Activated naive CD4-positive, alpha-beta T cell treated with anti-CD3 and anti-CD28 coated beads for 36 hours (primary cell): ENCODE measurements around the gene LYPD6B. TPM values are rescaled to one million over a fixed set of nuclear protein-coding genes. Genes with fewer than 3 reads are reported as not detected.

Experiments used
- CTCF ChIA-PET: fragments of 350-600 bp; sonication (Branson Sonifier 250); formaldehyde crosslinking; loops from one replicate; lab custom pipeline; 2021; ENCODE audit warnings: antibody characterized with exemption; lab: Charles Lee
- DNase-seq: peaks from one replicate; pipeline ENCODE4 v3.0.0-alpha.2; 2020
- H3K27ac Mint-ChIP-seq: one replicate; pipeline ENCODE4 v1.8.0; 2021; ENCODE audit warnings: mild to moderate bottlenecking, mixed read lengths
- H3K27me3 Mint-ChIP-seq: one replicate; pipeline ENCODE4 v1.8.0; 2021; ENCODE audit warnings: low read depth, mixed read lengths
- H3K36me3 Mint-ChIP-seq: one replicate; pipeline ENCODE4 v1.8.0; 2021; ENCODE audit warnings: low read depth, mixed read lengths
- H3K4me1 Mint-ChIP-seq: one replicate; pipeline ENCODE4 v1.8.0; 2021; ENCODE audit warnings: low read depth, mixed read lengths
- H3K4me3 Mint-ChIP-seq: one replicate; pipeline ENCODE4 v1.8.0; 2021; ENCODE audit warnings: mild to moderate bottlenecking, moderate library complexity, mixed read lengths
- H3K9me3 Mint-ChIP-seq: one replicate; pipeline ENCODE4 v1.8.0; 2021; ENCODE audit warnings: mixed read lengths
- intact Hi-C: fragments of 100-400 bp; cut with micrococcal nuclease; formaldehyde crosslinking; loops from one replicate; pipeline ENCODE4 v1.15.1; 2023
- total RNA-seq, 2 experiments: library from RNA; stranded (reverse); gene quantifications; one replicate each; pipeline ENCODE4 v1.2.3, GENCODE V29; 2021

The LYPD6B gene
- total RNA-seq, 2 experiments from 2014 or later = not detected

GRCh38 chr2:149001496-149001895 lies 37.0 kb upstream of the LYPD6B start:
- intact Hi-C loops = no loop called here
- Mint-ChIP-seq H3K36me3 (peaks cover 13% of the 10 kb centered on the region), H3K4me1 (peaks cover 17% of the 10 kb centered on the region), H3K4me3 (no peak overlapping the region), H3K27ac (no peak overlapping the region), H3K27me3 (no peaks in the 10 kb centered on the region), H3K9me3 (no peaks in the 10 kb centered on the region)
- CTCF ChIA-PET = interaction anchor here (1.9 to 2.8 kb wide), 2 partner anchors 12 to 16 kb away, joined by 4 to 16 read pairs; no protein-coding TSS in a partner anchor
- DNase-seq = no peak

DNA sequence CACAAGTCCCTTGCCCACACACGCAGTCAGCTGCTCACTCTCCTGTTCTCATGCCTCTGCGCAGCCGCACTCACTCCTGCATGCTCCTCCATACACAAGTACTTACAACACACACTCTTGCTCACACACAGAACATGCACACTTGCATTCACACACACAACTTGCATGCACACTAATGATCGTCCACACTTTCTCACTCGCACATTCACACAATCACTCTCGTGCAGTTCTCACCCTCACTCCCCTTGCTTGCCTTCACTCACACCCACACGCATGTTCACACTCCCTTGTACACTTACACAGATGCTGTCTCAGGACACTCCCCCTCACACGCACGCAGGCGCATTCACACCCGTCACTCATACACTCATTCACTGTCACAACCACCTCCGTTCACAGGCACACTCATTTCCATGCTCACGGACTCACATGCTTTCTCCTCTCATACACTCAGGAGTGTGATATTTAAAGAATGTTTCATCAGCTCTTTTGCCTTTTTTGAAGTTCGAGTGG lies 36.1 kb upstream of the LYPD6B start:
- no peak overlapping the region for H3K27ac Mint-ChIP-seq
- CTCF ChIA-PET = interaction anchor here (0.5 to 2.8 kb wide), 2 partner anchors 15 to 58 kb away, joined by 3 to 16 read pairs; no protein-coding TSS in a partner anchor
- H3K9me3 Mint-ChIP-seq = no peaks in the 10 kb centered on the region
- peaks cover 13% of the 10 kb centered on the region for H3K36me3 Mint-ChIP-seq
- no peak for DNase-seq
- H3K27me3 Mint-ChIP-seq = no peaks in the 10 kb centered on the region
- no peak overlapping the region for H3K4me3 Mint-ChIP-seq
- intact Hi-C loops = no loop called here
- peaks cover 17% of the 10 kb centered on the region for H3K4me1 Mint-ChIP-seq

GRCh38 chr2:149002891-149003740 lies 35.4 kb upstream of the LYPD6B start:
- H3K9me3 Mint-ChIP-seq = no peaks in the 10 kb centered on the region
- H3K36me3 Mint-ChIP-seq = peaks cover 11% of the 10 kb centered on the region
- H3K4me1 Mint-ChIP-seq = peaks cover 17% of the 10 kb centered on the region
- DNase-seq = no peak
- no peaks in the 10 kb centered on the region for H3K27me3 Mint-ChIP-seq
- no peak overlapping the region for H3K4me3 Mint-ChIP-seq
- intact Hi-C loops = no loop called here
- CTCF ChIA-PET = interaction anchor here (0.5 kb wide), 1 partner anchor 59 kb away, joined by 3 read pairs; no protein-coding TSS in a partner anchor
- no peak overlapping the region for H3K27ac Mint-ChIP-seq

DNA sequence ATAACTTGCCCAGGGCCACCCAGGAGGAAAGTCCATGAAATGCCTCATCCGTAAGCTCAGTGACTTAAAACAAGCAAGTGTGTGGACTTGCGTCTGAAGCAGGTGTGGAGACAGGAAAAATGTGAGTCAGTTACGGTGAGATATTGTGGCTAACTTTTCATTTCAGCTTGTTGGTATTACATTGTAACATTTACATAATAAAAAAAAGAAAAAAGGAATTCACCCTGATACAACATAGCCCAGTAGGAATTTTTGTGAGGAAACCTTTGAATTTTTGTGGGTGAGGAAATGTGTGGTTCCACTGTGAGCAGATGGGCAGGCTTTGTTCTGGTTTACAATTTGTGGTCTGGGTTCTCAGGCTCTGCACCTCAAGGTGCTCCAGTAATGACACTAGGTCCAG lies 33.7 kb upstream of the LYPD6B start:
- intact Hi-C loops = no loop called here
- H3K4me3 Mint-ChIP-seq = no peak overlapping the region
- peaks cover 11% of the 10 kb centered on the region for H3K4me1 Mint-ChIP-seq
- H3K27me3 Mint-ChIP-seq = no peaks in the 10 kb centered on the region
- H3K9me3 Mint-ChIP-seq = no peaks in the 10 kb centered on the region
- H3K36me3 Mint-ChIP-seq = peaks cover 13% of the 10 kb centered on the region
- no peak overlapping the region for H3K27ac Mint-ChIP-seq
- CTCF ChIA-PET = interaction anchor here (0.8 kb wide), 1 partner anchor 12 kb away, joined by 3 read pairs; no protein-coding TSS in a partner anchor
- DNase-seq = no peak

DNA sequence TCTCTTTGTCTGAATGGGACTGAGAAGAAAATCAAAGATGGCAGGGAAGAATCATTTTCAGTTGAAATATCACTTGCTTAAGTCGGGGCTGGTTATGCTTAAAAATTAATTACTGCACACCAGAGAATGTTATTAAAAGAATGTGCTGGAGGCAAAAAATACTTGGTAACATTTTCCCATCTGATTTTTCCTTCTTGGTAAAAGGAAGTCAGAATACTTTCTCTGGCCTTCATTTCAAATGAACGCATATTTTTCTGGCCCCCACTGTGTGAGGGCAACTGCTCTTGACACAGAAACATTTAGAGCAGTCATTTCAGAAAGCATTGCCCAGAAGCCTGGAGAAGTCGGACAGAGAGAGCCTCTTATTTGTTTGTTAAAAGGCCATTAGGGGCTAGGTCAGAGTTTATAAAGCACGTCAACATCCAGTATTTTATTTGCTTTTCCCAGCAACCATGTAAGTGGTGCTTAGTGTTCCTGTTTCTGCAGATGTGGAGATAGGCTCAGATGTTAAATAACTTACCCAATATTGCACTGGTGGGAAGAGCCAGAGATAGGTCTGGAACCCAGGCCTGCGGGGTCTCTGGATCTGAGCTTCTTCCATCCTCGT lies 32.9 kb upstream of the LYPD6B start:
- intact Hi-C loops = no loop called here
- CTCF ChIA-PET = no interaction called here
- Mint-ChIP-seq H3K27me3 (no peaks in the 10 kb centered on the region), H3K4me3 (no peak overlapping the region), H3K4me1 (peaks cover 3% of the 10 kb centered on the region), H3K9me3 (no peaks in the 10 kb centered on the region), H3K36me3 (peaks cover 16% of the 10 kb centered on the region), H3K27ac (no peak overlapping the region)
- no peak for DNase-seq

DNA sequence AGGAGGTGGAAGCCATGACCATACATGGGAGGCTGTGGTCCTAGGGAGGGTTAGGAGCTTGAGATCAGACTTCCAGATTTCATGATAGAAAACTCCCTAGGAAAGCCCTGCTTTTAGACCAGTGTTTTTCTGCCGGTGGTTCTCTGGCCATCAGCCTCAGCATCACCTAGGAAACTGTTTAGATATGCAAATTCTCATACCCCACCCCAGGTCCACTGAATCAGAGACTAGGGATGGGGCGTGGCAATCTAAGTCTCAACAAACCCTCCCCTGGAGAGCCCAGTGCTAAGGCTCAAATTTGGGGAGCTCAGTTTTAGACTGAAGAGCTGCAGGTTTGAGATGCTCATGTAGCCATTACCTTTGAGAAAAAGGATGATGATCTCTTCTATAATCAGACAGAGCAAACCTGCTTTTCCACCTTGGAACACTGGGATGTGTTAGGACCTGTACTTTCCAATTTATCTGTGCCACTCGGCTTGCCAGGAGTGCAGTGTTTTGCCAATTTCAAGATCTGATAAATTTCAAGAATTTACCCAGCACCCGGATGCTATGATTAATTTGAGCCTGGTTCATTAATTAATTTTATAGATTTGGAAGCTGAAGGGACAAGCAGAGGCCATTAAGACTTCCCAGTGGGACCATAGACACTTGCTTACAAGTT lies 31.5 kb upstream of the LYPD6B start:
- Mint-ChIP-seq H3K27me3 (no peaks in the 10 kb centered on the region), H3K9me3 (no peaks in the 10 kb centered on the region), H3K36me3 (peaks cover 17% of the 10 kb centered on the region), H3K27ac (no peak overlapping the region), H3K4me1 (no peaks in the 10 kb centered on the region), H3K4me3 (no peak overlapping the region)
- intact Hi-C loops = no loop called here
- CTCF ChIA-PET = interaction anchor here (0.7 to 1.0 kb wide), 2 partner anchors 10 to 33 kb away, joined by 3 read pairs; no protein-coding TSS in a partner anchor
- no peak for DNase-seq

GRCh38 chr2:149008381-149008780 lies 30.1 kb upstream of the LYPD6B start:
- Mint-ChIP-seq H3K27ac (no peak overlapping the region), H3K27me3 (no peaks in the 10 kb centered on the region), H3K4me3 (no peak overlapping the region), H3K36me3 (peaks cover 14% of the 10 kb centered on the region), H3K9me3 (no peaks in the 10 kb centered on the region), H3K4me1 (no peaks in the 10 kb centered on the region)
- intact Hi-C loops = no loop called here
- CTCF ChIA-PET = no interaction called here
- no peak for DNase-seq

DNA sequence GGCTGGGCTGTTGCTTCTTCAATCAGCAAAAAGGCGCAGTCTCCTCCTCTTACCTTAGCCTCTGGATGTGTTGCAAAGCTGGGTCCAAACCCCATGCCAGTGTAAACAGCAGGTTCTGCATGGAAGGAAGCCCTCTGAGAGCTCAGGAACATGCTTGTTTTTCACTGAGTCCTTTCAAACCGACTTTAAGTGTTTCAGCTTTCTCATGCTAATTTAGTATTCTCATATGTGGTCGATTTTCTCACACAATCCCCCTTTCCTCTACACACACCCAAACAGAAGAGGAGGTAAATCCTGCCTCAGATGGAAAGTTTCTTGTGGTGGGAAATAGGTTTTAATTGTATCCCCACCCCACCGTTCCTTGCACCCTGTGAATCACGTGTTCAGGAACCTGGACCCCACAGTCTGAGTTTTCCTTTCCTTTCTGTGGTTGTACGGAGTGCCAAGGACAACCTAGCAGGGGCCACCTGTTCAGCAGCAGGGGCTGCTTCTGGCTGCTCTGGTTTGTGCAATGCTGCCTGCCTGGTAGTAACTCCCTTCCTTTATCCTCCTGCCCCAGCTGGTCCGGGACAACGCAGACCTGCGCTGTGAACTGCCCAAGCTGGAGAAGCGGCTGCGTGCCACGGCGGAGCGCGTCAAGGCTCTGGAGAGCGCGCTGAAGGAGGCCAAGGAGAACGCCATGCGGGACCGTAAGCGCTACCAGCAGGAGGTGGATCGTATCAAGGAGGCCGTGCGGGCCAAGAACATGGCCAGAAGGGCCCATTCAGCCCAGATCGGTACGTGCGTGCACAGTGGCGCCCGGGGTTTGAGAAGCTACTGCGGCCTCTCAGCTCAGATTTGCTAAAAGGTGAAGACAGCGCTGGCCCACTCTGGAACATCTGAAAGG lies 28.7 kb upstream of the LYPD6B start:
- H3K4me3 Mint-ChIP-seq = no peak overlapping the region
- CTCF ChIA-PET = interaction anchor here (1.5 kb wide), 1 partner anchor 9 kb away, joined by 3 read pairs; no protein-coding TSS in a partner anchor

DNA sequence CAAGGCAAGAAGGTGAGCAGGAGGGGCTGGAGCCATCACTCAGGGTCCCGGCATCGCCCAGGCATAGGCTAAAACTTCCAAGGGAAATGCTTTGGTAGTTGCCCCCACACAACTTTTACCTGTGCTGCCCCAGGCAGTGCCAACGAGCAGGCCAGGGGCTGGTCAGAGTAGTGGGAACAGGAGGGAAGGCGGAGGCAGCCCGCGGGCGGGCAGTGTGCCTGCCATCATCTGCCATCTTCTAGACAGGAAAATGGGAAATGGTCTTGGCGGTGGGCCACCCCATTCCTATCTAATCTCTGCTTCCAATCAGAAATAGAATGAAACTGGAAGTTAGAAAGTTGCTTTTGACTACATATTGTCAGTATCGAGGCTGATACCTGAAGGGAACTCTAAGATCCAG lies 26.0 kb upstream of the LYPD6B start:
- DNase-seq = no peak
- H3K36me3 Mint-ChIP-seq = peaks cover 14% of the 10 kb centered on the region
- H3K27me3 Mint-ChIP-seq = peaks cover 1% of the 10 kb centered on the region
- peaks cover 2% of the 10 kb centered on the region for H3K4me1 Mint-ChIP-seq
- no peak overlapping the region for H3K27ac Mint-ChIP-seq
- CTCF ChIA-PET = interaction anchor here (0.8 kb wide), 1 partner anchor 85 kb away, joined by 3 read pairs; no protein-coding TSS in a partner anchor
- no peaks in the 10 kb centered on the region for H3K9me3 Mint-ChIP-seq
- H3K4me3 Mint-ChIP-seq = no peak overlapping the region
- intact Hi-C loops = no loop called here

More for the DNA sequence above, 28.7 kb upstream of the LYPD6B start:
- no peak for DNase-seq
- Mint-ChIP-seq H3K9me3 (no peaks in the 10 kb centered on the region), H3K4me1 (no peaks in the 10 kb centered on the region), H3K36me3 (peaks cover 14% of the 10 kb centered on the region), H3K27ac (no peak overlapping the region), H3K27me3 (no peaks in the 10 kb centered on the region)
- intact Hi-C loops = no loop called here

DNA sequence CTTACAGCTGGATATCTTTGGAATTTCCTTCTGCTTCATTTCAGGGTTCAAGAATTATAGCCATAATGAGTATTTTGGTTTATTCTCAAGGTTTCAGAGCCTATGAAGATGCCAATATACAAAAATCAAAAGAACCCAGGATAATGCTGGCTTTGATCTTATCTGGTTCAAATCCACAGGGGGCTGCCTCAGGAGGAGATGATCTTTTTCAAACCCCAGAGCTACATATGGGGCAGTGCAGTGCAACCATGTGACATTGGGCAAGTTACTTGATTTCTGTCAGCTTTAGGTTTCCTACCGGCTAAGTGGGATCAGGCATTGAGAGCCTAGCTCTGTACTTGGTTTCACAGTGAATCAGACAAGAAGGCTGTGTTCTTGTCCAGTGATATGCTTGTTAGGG lies 23.0 kb upstream of the LYPD6B start:
- no peak overlapping the region for H3K27ac Mint-ChIP-seq
- intact Hi-C loops = loop anchor here (5.0 kb wide), 1 partner anchor 297 kb away; no protein-coding TSS in a partner anchor
- no peaks in the 10 kb centered on the region for H3K9me3 Mint-ChIP-seq
- peaks cover 7% of the 10 kb centered on the region for H3K36me3 Mint-ChIP-seq
- CTCF ChIA-PET = interaction anchor here (0.7 to 2.9 kb wide), 5 partner anchors 13 to 546 kb away, joined by 3 to 15 read pairs (median 4); no protein-coding TSS in a partner anchor
- H3K4me1 Mint-ChIP-seq = peaks cover 2% of the 10 kb centered on the region
- no peak overlapping the region for H3K4me3 Mint-ChIP-seq
- H3K27me3 Mint-ChIP-seq = peaks cover 1% of the 10 kb centered on the region
- no peak for DNase-seq

- intact Hi-C loops = loop anchor here (5.0 kb wide), 1 partner anchor 296 kb away; no protein-coding TSS in a partner anchor
- no peak for DNase-seq
- H3K9me3 Mint-ChIP-seq = no peaks in the 10 kb centered on the region
- H3K4me3 Mint-ChIP-seq = no peak overlapping the region
- CTCF ChIA-PET = interaction anchor here (0.7 to 3.8 kb wide), 16 partner anchors 10 to 548 kb away, joined by 3 to 36 read pairs (median 4); no protein-coding TSS in a partner anchor
- H3K27ac Mint-ChIP-seq = no peak overlapping the region
- peaks cover 2% of the 10 kb centered on the region for H3K4me1 Mint-ChIP-seq
- H3K27me3 Mint-ChIP-seq = peaks cover 1% of the 10 kb centered on the region
- H3K36me3 Mint-ChIP-seq = peaks cover 7% of the 10 kb centered on the region
Measured at GRCh38 chr2:149015926-149016563, 22.5 kb upstream of the LYPD6B start.
